GM21381 (cell line): ENCODE measurements around the gene GOLGA3.
"Not testable (repeated sequence)": the region's sequence is repeated elsewhere in the genome, so short reads cannot be mapped to it uniquely, and the experiment has no call there.

Experiments
- ATAC-seq: cut with Tn5 transposase; IDR thresholded peaks from one replicate; pipeline ENCODE4 v1.9.1; 2021; ENCODE audit warnings: mild to moderate bottlenecking, moderate library complexity; ENCODE audit not compliant: unreplicated experiment

GOLGA3 gene

DNA sequence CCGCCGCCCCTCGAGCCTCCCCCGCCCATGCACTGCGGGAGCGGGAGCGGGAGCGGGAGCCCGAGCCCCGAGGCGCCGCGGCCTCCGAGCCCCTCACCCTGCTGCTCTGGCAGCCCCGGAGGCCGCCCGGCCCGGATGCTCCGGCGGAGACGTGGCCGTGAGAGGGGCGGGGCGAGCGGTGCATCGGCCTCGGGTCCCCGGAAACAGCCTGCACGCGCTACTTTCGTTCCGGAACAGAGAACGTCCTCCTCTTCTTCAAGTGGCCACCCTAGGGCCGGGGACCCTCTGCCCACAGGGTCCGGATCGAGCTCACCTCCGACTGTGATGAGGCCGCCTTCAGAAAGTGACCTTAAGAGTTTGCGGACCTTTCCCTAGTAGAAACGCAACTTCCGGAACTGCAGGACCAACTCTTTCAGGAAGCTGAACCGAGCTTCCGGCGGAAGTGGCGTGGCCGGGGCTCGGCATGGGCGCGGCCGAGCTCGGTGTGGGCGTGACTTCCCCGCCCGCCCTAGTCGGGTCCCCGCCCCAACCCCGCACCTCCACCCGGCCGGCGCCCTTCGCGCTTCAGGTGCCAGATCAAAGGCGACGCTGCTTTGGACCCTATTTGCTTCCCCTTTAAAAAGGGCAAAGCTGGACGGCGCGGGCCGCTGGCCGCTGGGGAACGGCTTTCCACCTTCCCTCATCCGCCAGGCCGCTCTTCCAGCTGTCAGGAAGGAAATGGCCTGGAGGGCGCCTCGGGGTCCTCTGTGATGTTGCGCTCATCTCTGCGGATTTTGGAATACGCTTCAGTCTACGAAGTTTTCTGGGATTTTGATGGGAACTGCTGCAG lies at the start of gene GOLGA3:
Gene GOLGA3, minus strand, starts transcription at position 164 of the 829 bp plus-strand sequence. CDS start 6,741 bp downstream, outside the sequence.
- peak; percentile 86 for ATAC-seq

DNA sequence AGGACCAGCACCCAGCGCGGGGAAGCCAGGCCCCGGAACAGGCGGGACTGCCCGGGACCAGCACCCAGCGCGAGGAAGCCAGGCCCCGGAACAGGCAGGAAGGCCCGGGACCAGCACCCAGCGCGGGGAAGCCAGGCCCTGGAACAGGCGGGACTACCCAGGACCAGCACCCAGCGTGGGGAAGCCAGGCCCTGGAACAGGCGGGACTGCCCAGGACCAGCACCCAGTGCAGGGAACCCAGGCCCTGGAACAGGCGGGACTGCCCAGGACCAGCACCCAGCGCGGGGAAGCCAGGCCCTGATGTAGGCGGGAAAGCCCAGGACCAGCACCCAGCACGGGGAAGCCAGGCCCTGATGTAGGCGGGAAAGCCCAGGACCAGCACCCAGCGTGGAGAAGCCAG lies 46.0 kb upstream of the GOLGA3 start:
- not testable (repeated sequence) for ATAC-seq

DNA sequence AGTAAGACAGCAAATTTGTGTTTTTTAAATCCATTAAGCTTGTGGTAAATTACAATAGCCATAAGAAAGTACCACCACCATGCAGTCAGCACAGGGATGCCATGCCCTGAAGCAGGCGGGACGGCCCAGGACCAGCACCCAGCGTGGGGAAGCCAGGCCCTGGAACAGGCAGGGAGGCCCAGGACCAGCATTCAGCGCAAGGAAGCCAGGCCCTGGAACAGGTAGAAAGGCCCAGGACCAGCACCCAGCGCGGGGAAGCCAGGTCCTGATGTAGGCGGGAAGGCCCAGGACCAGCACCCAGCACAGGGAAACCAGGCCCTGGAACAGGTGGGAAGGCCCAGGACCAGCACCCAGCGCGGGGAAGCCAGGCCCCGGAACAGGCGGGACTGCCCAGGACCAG lies 45.5 kb upstream of the GOLGA3 start:
- ATAC-seq, result no peak

- ATAC-seq, result no peak
Observed at GRCh38 chr12:132873724-132874123, 45.1 kb upstream of the GOLGA3 start.

GRCh38 chr12:132872975-132873421 lies 44.3 kb upstream of the GOLGA3 start:
- ATAC-seq, result no peak

- no peak for ATAC-seq
Observed at GRCh38 chr12:132872073-132872855, 43.6 kb upstream of the GOLGA3 start.

DNA sequence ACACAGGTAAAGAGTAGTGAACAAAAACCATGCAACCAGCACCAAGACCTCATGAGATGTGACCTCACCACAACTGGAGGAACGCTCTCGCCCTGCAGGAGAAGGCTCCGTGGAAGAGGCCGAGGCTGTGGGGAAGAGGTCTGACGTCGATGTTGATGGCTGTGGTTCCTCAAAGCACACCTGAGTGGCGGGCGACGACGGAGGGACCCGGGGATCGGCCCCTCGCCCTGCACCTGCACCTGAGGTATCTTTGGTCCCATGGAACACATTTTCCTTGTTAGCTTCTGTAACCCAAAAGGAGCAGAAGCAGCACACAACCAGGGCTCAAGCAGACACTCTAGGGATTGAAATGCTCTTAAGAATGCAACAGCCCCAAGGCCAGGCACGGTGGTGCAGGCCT lies 40.9 kb upstream of the GOLGA3 start:
- ATAC-seq, result no peak

DNA sequence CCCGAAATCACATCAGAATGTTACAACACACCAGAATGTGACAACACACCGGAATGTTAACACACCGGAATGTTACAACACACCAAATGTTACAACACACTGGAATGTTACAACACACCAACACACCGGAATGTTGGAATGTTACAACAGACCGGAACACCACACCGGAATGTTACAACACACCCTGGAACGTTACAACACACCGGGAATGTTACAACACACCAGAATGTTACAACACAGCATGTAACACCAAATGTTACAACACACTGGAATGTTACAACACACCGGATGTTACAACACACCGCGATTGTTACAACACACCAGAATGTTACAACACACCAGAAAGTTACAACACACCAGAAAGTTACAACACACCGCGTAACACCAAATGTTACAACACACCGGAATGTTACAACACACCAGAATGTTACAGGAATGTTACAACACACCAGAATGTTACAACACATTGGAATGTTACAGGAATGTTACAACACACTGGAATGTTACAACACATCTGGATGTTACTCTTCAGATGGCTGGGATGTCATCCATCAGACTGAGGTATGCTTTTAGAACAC lies 37.7 kb upstream of the GOLGA3 start:
- ATAC-seq, result no peak

GRCh38 chr12:132861558-132861957 lies 32.9 kb upstream of the GOLGA3 start:
- no peak for ATAC-seq

- no peak for ATAC-seq
Observed at GRCh38 chr12:132858718-132859266, 30.1 kb upstream of the GOLGA3 start.

DNA sequence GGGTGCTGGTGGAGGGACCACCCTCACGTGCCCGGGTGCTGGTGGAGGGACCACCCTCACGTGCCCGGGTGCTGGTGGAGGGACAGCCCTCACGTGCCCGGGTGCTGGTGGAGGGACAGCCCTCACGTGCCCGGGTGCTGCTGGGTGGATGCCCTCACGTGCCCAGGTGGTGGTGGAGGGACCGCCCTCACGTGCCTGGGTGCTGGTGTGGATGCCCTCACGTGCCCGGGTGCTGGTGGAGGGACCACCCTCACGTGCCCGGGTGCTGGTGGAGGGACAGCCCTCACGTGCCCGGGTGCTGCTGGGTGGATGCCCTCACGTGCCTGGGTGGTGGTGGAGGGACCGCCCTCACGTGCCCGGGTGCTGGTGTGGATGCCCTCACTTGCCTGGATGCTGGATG lies 28.4 kb upstream of the GOLGA3 start:
- not testable (repeated sequence) for ATAC-seq

DNA sequence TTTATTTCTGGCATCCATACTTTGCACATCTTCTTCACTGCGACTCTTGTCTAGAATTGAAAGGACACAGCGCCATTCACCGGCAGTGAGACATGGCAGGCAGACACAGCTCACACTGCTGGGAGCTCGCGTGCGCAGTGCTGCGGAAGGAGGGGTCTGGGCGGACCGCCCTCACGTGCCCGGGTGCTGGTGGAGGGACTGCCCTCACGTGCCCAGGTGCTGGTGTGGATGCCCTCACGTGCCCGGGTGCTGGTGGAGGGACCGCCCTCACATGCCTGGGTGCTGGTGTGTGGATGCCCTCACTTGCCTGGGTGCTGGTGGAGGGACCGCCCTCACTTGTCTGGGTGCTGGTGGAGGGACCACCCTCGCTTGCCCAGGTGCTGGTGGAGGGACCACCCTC lies 27.9 kb upstream of the GOLGA3 start:
- ATAC-seq, result no peak

- ATAC-seq, result not testable (repeated sequence)
Observed at GRCh38 chr12:132855211-132855610, 26.5 kb upstream of the GOLGA3 start.

- ATAC-seq, result no peak
Observed at GRCh38 chr12:132853285-132854092, 24.8 kb upstream of the GOLGA3 start.

DNA sequence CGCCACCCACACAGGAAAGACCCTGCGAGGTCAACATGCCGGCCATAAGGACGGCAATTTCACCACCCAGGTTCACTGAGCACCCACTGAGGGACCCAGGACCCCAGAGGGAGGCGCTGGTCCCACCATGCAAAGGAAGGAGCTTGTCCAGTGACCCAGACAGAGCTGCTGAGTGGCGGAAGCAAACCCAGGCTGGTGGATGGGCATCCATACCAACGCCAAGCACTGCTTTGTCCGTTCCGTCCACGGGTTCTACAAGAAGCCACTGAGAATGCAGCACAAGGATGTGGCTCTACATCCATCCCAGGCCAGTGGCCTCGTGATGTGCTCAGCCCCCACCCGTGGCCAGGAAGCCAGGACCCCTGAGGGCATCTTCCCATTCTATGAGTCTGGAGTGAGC lies 23.8 kb upstream of the GOLGA3 start:
- ATAC-seq, result no peak

DNA sequence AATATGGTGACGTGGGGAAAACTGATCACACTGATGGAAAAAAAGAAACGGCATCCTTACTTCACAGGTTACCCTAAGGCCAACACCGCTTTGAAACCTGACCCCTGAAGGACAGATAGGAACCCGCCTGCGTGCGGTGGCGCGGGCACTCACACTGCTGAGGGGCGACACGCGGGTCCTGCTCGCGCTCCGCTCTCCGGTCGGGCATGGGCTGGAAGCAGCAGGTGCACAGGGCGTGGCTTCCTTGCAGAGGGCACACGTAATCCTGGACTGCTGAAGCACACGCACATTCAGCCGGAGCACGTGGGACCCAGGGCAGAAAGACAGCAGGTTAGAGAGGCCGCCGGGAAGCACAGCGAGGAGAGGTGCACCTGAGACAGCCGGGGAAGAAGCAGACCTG lies 22.8 kb upstream of the GOLGA3 start:
- ATAC-seq, result no peak

- no peak for ATAC-seq
Observed at GRCh38 chr12:132850291-132850690, 21.6 kb upstream of the GOLGA3 start.

- ATAC-seq, result no peak
Observed at GRCh38 chr12:132848521-132848920, 19.9 kb upstream of the GOLGA3 start.

DNA sequence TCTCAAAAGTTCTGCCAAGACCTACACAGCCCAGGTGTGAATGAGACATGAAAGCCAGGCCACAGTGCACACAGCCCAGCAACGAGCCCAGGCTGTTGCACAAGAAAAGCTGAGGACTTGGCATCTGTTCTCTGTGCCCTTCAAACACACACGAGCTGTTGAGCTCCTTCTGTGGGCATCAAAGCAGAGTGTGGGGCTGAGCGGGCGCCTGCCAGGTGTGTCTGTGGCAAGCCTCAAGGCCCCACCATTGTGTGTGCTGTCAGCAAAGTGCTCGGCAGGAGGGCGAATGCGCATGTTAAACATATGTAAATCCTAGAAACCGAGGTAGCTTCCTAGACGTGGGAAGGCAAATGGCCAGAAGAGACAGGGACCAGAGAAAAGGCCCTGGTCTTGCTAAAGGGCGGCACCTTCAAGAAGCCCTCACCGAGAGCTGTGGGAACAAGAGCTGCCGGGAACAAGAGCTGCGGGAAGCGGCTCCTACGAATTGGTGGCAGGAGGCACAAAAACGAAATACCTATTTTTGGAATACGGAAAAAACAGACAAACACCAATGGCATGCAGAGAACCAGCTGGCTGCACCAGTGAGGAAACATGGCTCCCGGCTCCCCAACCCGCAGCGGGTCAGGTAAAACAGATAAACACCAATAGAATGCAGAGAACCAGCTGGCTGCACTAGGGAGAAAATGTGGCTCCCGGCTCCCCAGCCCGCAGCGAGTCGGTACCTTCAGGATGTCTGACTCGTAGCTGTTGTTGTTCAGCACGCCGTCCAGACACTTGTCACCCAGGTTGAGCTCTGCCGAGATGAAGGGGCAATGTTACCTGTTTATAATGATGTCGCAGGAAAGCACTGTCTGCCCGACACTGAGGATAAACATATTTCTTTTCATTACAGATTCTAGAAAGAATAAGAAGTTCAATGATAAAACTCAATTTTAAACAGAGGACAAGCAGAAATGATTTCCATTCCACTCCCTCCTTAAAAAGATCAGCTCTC lies 19.0 kb upstream of the GOLGA3 start:
- no peak for ATAC-seq
